Measurements from ENCODE around the gene B4GALNT3.

Gene B4GALNT3

DNA sequence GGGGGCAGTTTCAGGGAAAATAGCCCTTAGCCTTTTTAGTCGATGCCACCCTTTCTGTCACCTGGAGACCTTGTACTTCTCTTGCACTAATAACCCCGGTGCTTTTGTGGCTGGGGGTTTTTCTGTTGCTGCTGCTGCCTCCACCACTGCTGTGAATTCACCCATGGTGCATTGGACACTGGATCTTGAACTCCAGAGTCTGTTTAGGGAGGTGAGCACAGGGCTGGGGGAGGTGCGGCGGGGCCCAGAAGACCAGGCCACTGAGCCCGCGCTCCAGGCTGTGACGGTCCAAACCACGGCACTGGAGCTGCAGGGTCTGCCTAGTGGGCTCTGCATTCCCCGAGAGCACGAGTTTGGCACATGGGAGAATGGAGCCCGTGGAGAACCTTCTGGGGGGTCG is 102.9 kb downstream of the B4GALNT3 start:
- in situ Hi-C loops (cut with MboI; ENCODE audit: low pct_unique_long_range_greater_than_20kb, low sequenced_read_pairs, unreplicated experiment): loop anchor here (25.0 kb wide), 1 partner anchor 375 kb away; the partner anchor contains the start of gene RAD52
- DNase-seq (ENCODE audit: low spot score): no peak
- TF ChIP-seq, protein P1, sequence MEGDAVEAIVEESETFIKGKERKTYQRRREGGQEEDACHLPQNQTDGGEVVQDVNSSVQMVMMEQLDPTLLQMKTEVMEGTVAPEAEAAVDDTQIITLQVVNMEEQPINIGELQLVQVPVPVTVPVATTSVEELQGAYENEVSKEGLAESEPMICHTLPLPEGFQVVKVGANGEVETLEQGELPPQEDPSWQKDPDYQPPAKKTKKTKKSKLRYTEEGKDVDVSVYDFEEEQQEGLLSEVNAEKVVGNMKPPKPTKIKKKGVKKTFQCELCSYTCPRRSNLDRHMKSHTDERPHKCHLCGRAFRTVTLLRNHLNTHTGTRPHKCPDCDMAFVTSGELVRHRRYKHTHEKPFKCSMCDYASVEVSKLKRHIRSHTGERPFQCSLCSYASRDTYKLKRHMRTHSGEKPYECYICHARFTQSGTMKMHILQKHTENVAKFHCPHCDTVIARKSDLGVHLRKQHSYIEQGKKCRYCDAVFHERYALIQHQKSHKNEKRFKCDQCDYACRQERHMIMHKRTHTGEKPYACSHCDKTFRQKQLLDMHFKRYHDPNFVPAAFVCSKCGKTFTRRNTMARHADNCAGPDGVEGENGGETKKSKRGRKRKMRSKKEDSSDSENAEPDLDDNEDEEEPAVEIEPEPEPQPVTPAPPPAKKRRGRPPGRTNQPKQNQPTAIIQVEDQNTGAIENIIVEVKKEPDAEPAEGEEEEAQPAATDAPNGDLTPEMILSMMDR (IDR thresholded peaks at IDR 0.05; ENCODE audit: extremely low read depth, insufficient read depth, missing control alignments): no peak

DNA sequence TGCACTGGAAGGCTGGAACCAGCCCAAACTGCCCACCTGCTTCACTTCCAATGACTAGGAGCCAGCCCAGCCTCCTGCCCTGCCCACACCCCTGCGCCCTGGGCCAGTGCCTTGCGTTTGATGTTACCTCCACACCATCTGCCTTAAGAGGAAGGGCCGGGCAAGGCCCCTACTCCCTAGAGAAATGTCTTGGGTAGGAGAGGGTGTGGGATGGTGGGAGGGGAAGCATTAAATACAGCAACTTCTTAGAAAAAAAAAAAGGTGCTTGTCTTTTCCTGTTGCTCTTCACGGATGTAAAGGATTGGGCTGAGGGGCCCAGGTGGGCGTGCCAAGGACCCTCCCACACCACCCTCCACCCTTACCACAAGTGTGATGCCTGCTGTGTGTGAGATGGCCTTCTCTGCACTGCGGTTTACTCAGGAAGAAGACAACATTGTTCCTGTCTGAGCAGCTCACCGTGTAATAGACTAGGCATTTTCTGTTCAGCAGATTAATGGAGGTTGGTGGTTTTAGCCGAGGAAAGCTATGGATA is 103.6 kb downstream of the B4GALNT3 start:
- TF ChIP-seq, protein P1 (IDR thresholded peaks at IDR 0.05; ENCODE audit: extremely low read depth, insufficient read depth, missing control alignments): no peak
- in situ Hi-C loops (cut with MboI; ENCODE audit: low pct_unique_long_range_greater_than_20kb, low sequenced_read_pairs, unreplicated experiment): loop anchor here (25.0 kb wide), 1 partner anchor 374 kb away; the partner anchor contains the start of gene RAD52
- no peak for DNase-seq (ENCODE audit: low spot score)

DNA sequence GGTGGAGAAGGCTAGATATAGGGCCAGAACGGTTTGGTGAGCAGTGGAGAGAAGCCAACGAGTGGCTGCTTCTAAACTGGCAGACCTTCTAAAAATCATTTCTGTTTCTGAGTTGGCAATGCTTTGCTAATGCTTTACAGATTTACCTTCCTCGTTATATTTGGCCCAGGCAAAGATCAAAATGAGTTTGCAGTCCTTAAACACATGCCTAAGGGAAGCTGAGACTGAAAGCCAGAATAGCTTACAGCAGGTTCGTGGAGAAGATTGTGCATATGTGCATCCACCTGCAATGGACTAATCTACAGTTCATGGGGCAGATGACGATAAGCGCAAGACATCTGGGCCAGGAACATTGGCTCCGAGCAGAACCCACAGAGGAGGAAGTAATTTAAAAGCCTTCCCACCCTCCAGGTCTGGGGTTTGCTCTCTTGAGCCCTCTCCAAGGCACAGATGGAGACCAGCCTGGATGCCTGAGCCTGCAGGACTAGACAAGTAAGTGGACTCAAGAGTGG is 104.1 kb downstream of the B4GALNT3 start:
- no peak for DNase-seq (ENCODE audit: low spot score)
- TF ChIP-seq, protein P1 (IDR thresholded peaks at IDR 0.05; ENCODE audit: extremely low read depth, insufficient read depth, missing control alignments): no peak
- in situ Hi-C loops (cut with MboI; ENCODE audit: low pct_unique_long_range_greater_than_20kb, low sequenced_read_pairs, unreplicated experiment): loop anchor here (25.0 kb wide), 1 partner anchor 373 kb away; the partner anchor contains the start of gene RAD52

DNA sequence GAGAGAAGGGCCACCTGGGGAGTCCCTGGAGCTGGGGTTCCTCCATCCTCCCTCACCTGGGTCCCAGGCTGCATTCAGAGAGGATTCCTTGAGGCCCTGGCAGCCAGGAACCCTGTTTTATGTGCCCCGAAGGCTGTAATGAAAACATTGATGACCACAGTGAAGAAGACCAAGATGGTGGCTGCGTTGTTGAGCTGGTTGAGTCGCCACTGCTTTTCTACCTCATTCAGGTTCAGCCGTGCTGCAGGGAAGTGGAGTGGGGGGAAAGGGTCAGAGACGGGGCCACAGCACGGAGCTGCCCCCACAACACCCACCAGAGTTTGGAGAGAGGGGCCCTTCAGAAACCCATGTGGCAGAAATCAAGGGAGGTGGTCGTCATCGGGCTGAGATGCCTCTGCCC is 105.4 kb downstream of the B4GALNT3 start:
- TF ChIP-seq, protein P1 (IDR thresholded peaks at IDR 0.05; ENCODE audit: extremely low read depth, insufficient read depth, missing control alignments): no peak
- no peak for DNase-seq (ENCODE audit: low spot score)
- in situ Hi-C loops (cut with MboI; ENCODE audit: low pct_unique_long_range_greater_than_20kb, low sequenced_read_pairs, unreplicated experiment): loop anchor here (25.0 kb wide), 1 partner anchor 372 kb away; the partner anchor contains the start of gene RAD52

DNA sequence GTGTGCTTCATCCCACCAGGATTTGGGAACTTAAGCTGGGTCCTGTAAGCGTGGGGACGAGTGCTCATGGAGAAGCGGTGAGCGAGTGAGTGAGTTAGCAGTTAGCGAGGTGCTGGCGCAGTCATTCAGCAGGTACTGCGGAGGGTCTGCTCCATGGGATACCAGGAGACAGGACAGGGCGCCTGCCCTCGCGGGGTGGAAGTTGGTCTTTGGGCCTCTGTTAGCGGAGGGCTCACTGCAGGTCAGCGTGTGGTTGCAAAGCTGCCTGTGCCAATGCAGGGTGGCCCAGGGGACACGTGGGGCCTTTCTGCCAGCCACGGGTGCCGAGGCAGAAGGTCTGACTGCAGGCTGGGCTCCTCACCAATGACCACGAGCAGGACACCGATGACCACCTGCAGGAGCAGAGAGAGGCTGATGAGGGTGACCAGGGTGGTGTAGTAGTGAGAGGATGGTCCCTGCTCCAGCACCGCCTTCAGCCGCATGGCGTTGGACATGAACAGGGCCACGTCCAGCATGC is 105.9 kb downstream of the B4GALNT3 start:
- TF ChIP-seq, protein P1 (IDR thresholded peaks at IDR 0.05; ENCODE audit: extremely low read depth, insufficient read depth, missing control alignments): no peak
- in situ Hi-C loops (cut with MboI; ENCODE audit: low pct_unique_long_range_greater_than_20kb, low sequenced_read_pairs, unreplicated experiment): loop anchor here (25.0 kb wide), 1 partner anchor 372 kb away; the partner anchor contains the start of gene RAD52

DNA sequence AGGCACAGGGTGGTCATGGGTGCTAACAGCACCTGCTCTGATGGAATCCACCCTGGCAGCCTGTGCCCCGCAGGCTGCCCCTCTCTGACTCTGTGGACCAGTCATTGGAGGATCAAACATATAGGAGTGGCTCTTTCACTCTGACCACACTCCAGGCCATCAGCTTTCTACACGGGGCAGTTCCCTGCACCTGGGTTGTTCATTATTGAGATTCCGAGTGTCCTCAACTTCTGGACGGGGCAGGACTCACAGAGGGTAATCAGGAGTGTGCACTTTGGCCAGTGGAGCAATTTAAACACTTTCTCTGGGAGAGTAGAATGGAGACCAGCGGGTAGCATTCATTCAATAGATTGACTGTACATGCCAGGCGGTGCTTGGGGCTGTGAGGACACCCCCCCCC is 108.7 kb downstream of the B4GALNT3 start:
- no peak for DNase-seq (ENCODE audit: low spot score)
- TF ChIP-seq, protein P1 (IDR thresholded peaks at IDR 0.05; ENCODE audit: extremely low read depth, insufficient read depth, missing control alignments): no peak
- in situ Hi-C loops (cut with MboI; ENCODE audit: low pct_unique_long_range_greater_than_20kb, low sequenced_read_pairs, unreplicated experiment): loop anchor here (25.0 kb wide), 1 partner anchor 369 kb away; the partner anchor contains the start of gene RAD52

More for the DNA sequence above, 105.9 kb downstream of the B4GALNT3 start:
- no peak for DNase-seq (ENCODE audit: low spot score)
